ENCODE measurements around the gene PRKCB.

DNA sequence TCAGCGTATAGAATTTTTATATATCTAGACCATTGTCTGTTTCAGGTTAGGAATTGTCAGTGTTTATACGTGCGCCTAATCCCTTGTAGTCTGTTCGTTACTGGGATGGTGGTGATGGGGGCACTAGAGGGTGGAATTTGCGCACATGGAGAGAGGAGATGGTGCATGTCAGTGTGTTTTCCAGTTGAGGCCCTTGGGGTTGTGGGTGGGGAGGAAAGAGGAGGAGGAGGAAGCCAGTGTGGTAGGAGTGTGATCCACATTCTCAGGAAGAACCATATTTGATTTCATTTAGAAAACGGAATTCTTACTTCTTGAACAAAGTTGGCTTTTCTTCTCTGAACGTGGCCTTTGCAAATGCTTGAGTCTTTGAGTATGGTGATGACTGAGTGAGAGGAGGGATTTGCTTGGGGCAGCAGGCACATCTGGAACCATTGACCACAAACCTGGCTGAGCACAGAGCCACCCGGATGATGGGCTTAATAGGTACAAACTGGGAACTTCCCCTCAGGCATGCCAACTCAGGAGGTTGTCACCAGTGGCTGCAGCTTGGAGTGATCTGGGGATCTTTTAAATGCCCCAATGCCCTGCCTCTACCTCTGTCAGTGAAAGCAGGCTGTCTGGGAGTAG lies 98.9 kb downstream of the PRKCB start:
- TF ChIP-seq REST (IDR thresholded peaks at IDR 0.05; ENCODE audit: insufficient replicate concordance, low read depth) = no peak
- TF ChIP-seq, protein P1, sequence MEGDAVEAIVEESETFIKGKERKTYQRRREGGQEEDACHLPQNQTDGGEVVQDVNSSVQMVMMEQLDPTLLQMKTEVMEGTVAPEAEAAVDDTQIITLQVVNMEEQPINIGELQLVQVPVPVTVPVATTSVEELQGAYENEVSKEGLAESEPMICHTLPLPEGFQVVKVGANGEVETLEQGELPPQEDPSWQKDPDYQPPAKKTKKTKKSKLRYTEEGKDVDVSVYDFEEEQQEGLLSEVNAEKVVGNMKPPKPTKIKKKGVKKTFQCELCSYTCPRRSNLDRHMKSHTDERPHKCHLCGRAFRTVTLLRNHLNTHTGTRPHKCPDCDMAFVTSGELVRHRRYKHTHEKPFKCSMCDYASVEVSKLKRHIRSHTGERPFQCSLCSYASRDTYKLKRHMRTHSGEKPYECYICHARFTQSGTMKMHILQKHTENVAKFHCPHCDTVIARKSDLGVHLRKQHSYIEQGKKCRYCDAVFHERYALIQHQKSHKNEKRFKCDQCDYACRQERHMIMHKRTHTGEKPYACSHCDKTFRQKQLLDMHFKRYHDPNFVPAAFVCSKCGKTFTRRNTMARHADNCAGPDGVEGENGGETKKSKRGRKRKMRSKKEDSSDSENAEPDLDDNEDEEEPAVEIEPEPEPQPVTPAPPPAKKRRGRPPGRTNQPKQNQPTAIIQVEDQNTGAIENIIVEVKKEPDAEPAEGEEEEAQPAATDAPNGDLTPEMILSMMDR (IDR thresholded peaks at IDR 0.05; ENCODE audit: insufficient read depth, low read length) = no peak

Data from HL-60 (cell line).